Measurements from ENCODE around the gene ATXN2L.
"Not testable (repeated sequence)": the region's sequence is repeated elsewhere in the genome, so short reads cannot be mapped to it uniquely, and the experiment has no call there.

The ATXN2L gene

GRCh38 chr16:28869201-28869600 is 46.4 kb downstream of the ATXN2L start:
- no peak for DNase-seq (ENCODE audit: low spot score)

GRCh38 chr16:28872952-28873351 is 50.2 kb downstream of the ATXN2L start:
- no peak for DNase-seq (ENCODE audit: low spot score)

DNA sequence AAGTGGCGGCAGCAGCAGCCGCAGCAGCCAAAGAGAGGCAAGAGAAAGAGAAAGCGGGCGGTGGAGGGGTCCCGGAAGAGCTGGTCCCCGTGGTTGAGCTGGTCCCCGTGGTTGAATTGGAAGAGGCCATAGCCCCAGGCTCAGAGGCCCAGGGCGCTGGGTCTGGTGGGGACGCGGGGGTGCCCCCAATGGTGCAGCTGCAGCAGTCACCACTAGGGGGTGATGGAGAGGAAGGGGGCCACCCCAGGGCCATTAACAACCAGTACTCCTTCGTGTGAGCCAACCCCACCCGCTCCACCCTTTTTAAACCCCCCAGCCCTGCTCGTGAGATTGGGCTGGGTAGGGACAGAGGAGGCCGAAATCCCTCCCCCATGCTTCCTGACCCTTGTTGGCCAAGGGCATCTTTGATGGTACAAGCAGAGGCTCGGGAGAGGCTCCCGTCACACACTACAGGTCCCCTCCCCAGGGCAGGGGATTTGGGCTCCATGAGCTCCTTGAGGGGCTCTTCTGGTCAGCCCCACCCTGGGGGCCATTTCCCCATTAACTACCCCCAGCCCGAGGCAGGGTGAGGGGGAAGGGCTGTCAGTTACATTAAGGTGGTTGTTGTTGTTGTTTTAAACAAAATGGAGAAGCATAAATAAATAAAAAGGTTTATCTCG is 50.9 kb downstream of the ATXN2L start:
- DNase-seq (ENCODE audit: low spot score), result no peak

DNA sequence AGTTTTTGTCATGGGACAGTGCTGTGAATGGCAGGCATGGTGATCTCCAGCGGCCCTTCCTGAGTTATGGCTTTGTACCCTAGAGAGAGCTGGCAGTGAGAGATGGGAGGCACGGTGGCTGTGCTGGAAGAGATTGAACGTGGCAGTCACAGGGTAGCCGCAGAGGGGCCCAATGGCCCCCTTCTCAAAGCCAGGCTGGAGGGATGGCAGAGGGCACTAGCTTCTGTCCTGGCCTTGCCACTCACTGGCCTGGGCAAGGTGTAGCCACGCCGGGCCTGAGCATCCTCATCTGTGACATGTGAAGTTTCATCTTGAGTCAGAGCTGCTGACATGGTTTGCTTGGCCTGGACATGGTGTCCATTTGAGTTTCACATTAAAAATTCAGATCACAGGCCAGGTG is 51.6 kb downstream of the ATXN2L start:
- no peak for DNase-seq (ENCODE audit: low spot score)

GRCh38 chr16:28875134-28876018 is 52.6 kb downstream of the ATXN2L start:
- DNase-seq (ENCODE audit: low spot score), result no peak

GRCh38 chr16:28876019-28876659 is 53.3 kb downstream of the ATXN2L start:
- no peak for DNase-seq (ENCODE audit: low spot score)

DNA sequence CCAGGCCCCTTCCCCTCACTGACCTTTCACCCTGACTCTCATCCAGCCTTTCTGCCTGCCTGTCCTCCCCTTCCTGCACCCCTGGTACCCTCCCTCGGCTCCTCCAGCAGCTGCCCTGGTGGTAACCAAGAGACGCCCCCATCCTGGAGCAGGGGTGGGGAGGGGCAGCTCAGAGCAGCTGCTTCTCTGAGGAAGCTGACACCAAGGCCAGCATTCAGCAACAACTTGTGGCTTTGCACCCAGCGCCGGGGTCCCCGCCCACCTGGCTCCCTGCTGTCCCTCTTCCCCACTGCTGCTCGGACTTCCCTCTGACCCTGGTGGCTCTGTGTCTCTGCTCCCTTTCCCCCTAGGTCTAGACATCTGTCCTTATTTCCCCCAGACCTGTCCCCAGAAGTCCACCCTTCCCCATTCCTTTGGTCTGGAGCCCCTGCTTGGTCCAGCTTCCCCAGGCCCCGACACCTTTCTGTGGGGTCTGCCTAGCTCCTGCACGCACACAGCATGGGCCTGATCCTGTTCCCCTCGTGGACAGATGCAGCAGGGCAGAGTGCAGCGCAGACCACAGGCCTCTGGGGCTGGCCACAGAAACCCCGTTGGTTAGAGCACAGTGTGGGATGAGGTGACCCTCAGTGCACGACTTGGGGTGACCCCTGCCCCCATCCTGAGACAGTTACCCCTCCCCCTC is 54.3 kb downstream of the ATXN2L start:
- no peak for DNase-seq (ENCODE audit: low spot score)

- DNase-seq (ENCODE audit: low spot score), result no peak
Observed at GRCh38 chr16:28877655-28878000, 54.8 kb downstream of the ATXN2L start.

GRCh38 chr16:28878083-28878926 is 55.5 kb downstream of the ATXN2L start, which contains the start of gene ATP2A1:
TSS of gene ATP2A1 (plus strand) at chr16:28878488. CDS start at chr16:28878672, 184 bp downstream.
- no peak for DNase-seq (ENCODE audit: low spot score)

DNA sequence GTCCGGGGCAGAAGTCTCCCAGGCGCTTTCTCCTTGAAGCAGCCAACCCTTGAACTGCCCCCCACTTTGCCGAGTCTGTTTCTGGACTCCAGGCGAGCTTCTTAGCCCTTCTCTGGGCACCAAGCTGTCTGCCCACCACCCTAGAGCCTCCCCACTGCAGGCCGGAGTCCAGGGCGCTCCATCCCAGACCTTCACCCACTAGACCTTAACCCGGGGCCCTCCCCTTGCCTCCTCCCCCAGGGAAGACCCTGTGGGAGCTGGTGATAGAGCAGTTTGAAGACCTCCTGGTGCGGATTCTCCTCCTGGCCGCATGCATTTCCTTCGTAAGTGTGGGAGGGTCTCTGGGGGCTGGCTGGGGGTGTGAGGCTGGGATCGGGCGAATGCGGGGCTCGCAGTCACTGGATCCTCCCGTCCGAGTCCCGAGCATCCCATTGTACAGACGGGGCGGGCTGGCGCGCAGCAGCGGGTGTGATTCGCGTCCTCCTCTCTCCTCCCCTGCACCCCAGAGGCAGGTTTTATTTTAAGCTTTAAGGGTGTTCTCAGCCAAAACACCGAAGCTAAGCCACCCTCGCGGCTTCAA is 56.6 kb downstream of the ATXN2L start:
- peak; percentile 18 for DNase-seq (ENCODE audit: low spot score)

DNA sequence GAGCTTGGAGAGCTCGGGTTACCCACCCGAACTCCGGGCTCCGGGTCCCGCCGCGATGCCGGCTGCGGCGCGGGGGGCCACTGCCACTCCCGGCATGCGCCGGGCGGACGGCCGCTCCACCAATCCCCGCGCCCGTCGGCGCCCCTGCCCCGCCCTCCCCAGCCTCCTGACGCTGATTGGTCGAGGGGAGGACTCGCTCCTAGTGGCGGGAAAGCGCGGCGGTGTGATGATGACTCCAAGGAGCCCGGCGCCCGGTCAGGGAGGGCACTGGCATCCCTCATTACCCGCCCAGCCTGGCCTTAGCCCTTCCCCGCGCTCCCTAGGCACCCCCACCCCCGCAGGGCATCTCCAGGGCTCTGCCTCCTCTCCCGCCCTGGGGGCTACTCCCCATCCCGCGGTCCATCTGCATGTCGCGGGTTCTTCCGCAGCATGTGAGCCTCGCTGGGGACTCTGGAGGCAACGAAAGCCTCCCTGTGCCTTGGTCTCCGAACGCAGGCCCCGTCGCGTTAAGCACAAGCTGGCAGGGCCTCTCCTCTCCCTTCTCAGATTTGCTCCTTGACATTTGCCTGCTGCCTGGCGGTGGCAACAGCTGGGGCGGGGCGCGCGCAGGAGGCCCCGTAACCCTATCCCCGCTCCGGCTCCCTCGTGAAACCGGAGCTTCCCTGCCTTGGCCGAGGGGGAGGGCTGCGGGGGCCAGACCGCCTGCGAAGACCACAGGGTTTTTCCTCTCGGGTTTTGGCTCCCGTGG is 57.2 kb downstream of the ATXN2L start:
- peak; percentile 78 for DNase-seq (ENCODE audit: low spot score)

GRCh38 chr16:28880589-28880915 is 57.8 kb downstream of the ATXN2L start:
- no peak for DNase-seq (ENCODE audit: low spot score)

- DNase-seq (ENCODE audit: low spot score), result no peak
Observed at GRCh38 chr16:28880955-28881354, 58.2 kb downstream of the ATXN2L start.

DNA sequence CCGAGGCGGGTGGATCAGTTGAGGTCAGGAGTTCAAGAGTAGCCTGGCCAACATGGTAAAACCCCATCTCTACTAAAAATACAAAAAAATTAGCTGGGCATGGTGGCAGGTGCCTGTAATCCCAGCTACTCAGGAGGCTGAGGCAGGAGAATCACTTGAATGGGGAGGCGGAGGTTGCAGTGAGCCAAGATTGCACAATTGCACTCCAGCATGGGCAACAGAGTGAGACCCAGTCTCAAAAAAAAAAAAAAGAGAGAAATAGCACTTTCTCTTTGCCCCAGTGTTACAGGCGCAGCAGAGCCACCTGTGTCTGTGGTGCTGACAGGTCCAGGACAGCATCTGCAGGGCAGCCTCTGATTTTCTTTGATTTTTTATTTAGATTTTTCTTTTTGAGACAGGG is 58.8 kb downstream of the ATXN2L start:
- DNase-seq (ENCODE audit: low spot score), result not testable (repeated sequence)

- DNase-seq (ENCODE audit: low spot score), result no peak
Observed at GRCh38 chr16:28882551-28883160, 59.9 kb downstream of the ATXN2L start.

DNA sequence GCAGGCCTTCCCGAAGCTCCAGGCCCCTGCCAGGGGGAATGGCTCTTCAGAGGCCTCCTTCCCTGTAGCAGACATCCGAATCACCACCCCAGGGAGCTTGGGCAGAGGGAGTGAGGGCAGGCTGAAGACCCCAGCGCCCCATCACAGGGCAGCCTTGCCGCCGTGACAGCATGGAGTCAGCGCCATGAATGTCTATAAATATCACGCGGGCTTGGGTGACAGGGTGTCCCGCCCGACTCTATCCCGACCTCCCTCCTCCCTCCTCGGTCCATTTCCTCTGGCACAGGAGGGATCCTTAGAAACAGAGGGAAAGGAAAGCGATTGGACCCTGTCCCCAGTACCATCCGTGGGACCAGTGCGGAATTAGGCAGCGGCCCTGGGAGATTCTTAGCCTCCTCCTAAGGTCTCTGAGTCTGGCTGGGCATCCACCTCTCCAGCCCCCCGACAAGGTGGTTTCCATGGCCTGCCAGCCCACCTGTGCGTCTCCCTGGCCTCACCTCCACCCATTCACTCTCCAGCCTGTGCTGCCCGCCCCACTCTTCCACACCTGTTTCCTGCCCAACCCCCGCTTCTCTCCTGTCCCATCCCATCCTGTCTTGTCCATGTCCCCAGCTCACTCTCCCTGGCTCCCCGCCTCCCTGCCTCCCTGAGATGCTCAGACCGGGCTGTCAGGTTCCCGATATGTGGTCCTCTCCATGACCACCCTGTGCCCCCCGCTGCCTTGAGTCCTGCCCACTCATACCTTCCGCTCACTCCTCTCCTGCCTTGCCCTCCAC is 60.6 kb downstream of the ATXN2L start:
- DNase-seq (ENCODE audit: low spot score), result no peak

GRCh38 chr16:28884045-28884444 is 61.2 kb downstream of the ATXN2L start:
- no peak for DNase-seq (ENCODE audit: low spot score)
